ENCODE measurements around the gene SKP2. TPM values are rescaled to one million over a fixed set of nuclear protein-coding genes. Genes with fewer than 3 reads are reported as not detected.

SKP2 gene
- total and polyA plus RNA-seq, 2 donors from 2014 or later = 3.4 to 10.9 TPM

- Histone ChIP-seq H3K27me3 (ENCODE audit: control insufficient read depth, insufficient read depth, low read length) (no peaks in the 10 kb centered on the region), H3K27ac (ENCODE audit: low read depth in 2 of 2, low read length in 2 of 2) (no peak overlapping the region), H3K4me1 (ENCODE audit: control insufficient read depth in 2 of 3, insufficient read depth in 2 of 3, low read depth in 1 of 3, low read length in 3 of 3) (no peaks in the 10 kb centered on the region), H3K9me3 (ENCODE audit: control insufficient read depth in 2 of 3, insufficient read depth in 1 of 3, low read length in 3 of 3) (no peaks in the 10 kb centered on the region), H3K9ac (ENCODE audit: low read length in 3 of 3) (no peak overlapping the region), H3K36me3 (ENCODE audit: control insufficient read depth in 2 of 3, insufficient read depth in 3 of 3, low read length in 3 of 3) (peaks cover under 1 to 11% (median 2%) of the 10 kb centered on the region in 3 donors), H3K4me3 (ENCODE audit: low read length in 3 of 3) (no peak overlapping the region)
- FAIRE-seq (no peak), DNase-seq (no peak)
- intact Hi-C loops (cut with DNase I) = no loop called here
- TF ChIP-seq CTCF (IDR thresholded peaks at IDR 0.05; ENCODE audit: borderline replicate concordance, extremely low read depth, insufficient read depth) = no peak
Measured at GRCh38 chr5:36202521-36202961, 50.6 kb downstream of the SKP2 start.

- Histone ChIP-seq H3K9me3 (ENCODE audit: control insufficient read depth in 2 of 3, insufficient read depth in 1 of 3, low read length in 3 of 3) (no peaks in the 10 kb centered on the region), H3K36me3 (ENCODE audit: control insufficient read depth in 2 of 3, insufficient read depth in 3 of 3, low read length in 3 of 3) (peaks cover 0 to 6% (median 0%) of the 10 kb centered on the region in 3 donors), H3K27ac (ENCODE audit: low read depth in 2 of 2, low read length in 2 of 2) (no peak overlapping the region), H3K27me3 (ENCODE audit: control insufficient read depth, insufficient read depth, low read length) (no peaks in the 10 kb centered on the region), H3K4me1 (ENCODE audit: control insufficient read depth in 2 of 3, insufficient read depth in 2 of 3, low read depth in 1 of 3, low read length in 3 of 3) (no peaks in the 10 kb centered on the region), H3K9ac (ENCODE audit: low read length in 3 of 3) (no peak overlapping the region), H3K4me3 (ENCODE audit: low read length in 3 of 3) (no peak overlapping the region)
- TF ChIP-seq CTCF (IDR thresholded peaks at IDR 0.05; ENCODE audit: borderline replicate concordance, extremely low read depth, insufficient read depth) = no peak
- DNase-seq (no peak), FAIRE-seq (no peak)
- intact Hi-C loops (cut with DNase I) = no loop called here
Measured at GRCh38 chr5:36205329-36205728, 53.4 kb downstream of the SKP2 start.

GRCh38 chr5:36206913-36207312, 55.0 kb downstream of the SKP2 start:
- Histone ChIP-seq H3K9ac (ENCODE audit: low read length in 3 of 3) (no peak overlapping the region), H3K36me3 (ENCODE audit: control insufficient read depth in 2 of 3, insufficient read depth in 3 of 3, low read length in 3 of 3) (peaks cover 0 to 6% (median 0%) of the 10 kb centered on the region in 3 donors), H3K4me1 (ENCODE audit: control insufficient read depth in 2 of 3, insufficient read depth in 2 of 3, low read depth in 1 of 3, low read length in 3 of 3) (no peaks in the 10 kb centered on the region), H3K9me3 (ENCODE audit: control insufficient read depth in 2 of 3, insufficient read depth in 1 of 3, low read length in 3 of 3) (no peaks in the 10 kb centered on the region), H3K27ac (ENCODE audit: low read depth in 2 of 2, low read length in 2 of 2) (no peak overlapping the region), H3K27me3 (ENCODE audit: control insufficient read depth, insufficient read depth, low read length) (no peaks in the 10 kb centered on the region), H3K4me3 (ENCODE audit: low read length in 3 of 3) (no peak overlapping the region)
- TF ChIP-seq CTCF (IDR thresholded peaks at IDR 0.05; ENCODE audit: borderline replicate concordance, extremely low read depth, insufficient read depth) = no peak
- intact Hi-C loops (cut with DNase I) = no loop called here
- FAIRE-seq (no peak), DNase-seq (no peak)

GRCh38 chr5:36208786-36209185, 56.9 kb downstream of the SKP2 start:
- intact Hi-C loops (cut with DNase I) = no loop called here
- H3K27ac ChIP-seq (ENCODE audit: low read depth in 2 of 2, low read length in 2 of 2) = no peak overlapping the region
- H3K4me1 ChIP-seq (ENCODE audit: control insufficient read depth in 2 of 3, insufficient read depth in 2 of 3, low read depth in 1 of 3, low read length in 3 of 3) = no peaks in the 10 kb centered on the region
- DNase-seq (no peak), FAIRE-seq (no peak)
- H3K36me3 ChIP-seq (ENCODE audit: control insufficient read depth in 2 of 3, insufficient read depth in 3 of 3, low read length in 3 of 3) = peaks cover 0 to 3% (median 3%) of the 10 kb centered on the region in 3 donors
- no peak for TF ChIP-seq CTCF (IDR thresholded peaks at IDR 0.05; ENCODE audit: borderline replicate concordance, extremely low read depth, insufficient read depth)
- H3K9me3 ChIP-seq (ENCODE audit: control insufficient read depth in 2 of 3, insufficient read depth in 1 of 3, low read length in 3 of 3) = no peaks in the 10 kb centered on the region
- H3K9ac ChIP-seq (ENCODE audit: low read length in 3 of 3) = no peak overlapping the region
- no peak overlapping the region for H3K4me3 ChIP-seq (ENCODE audit: low read length in 3 of 3)
- no peaks in the 10 kb centered on the region for H3K27me3 ChIP-seq (ENCODE audit: control insufficient read depth, insufficient read depth, low read length)

Data from kidney (tissue), 14 donors.